HG03159 (cell line): ENCODE results near the gene MSANTD3.
"Not testable (repeated sequence)": the region's sequence is repeated elsewhere in the genome, so short reads cannot be mapped to it uniquely, and the experiment has no call there.

Experiments used
- ATAC-seq: cut with Tn5 transposase; IDR thresholded peaks from one replicate; pipeline ENCODE4 v1.9.1; 2021; ENCODE audit warnings: mild to moderate bottlenecking, moderate library complexity; ENCODE audit not compliant: unreplicated experiment

Gene MSANTD3

DNA sequence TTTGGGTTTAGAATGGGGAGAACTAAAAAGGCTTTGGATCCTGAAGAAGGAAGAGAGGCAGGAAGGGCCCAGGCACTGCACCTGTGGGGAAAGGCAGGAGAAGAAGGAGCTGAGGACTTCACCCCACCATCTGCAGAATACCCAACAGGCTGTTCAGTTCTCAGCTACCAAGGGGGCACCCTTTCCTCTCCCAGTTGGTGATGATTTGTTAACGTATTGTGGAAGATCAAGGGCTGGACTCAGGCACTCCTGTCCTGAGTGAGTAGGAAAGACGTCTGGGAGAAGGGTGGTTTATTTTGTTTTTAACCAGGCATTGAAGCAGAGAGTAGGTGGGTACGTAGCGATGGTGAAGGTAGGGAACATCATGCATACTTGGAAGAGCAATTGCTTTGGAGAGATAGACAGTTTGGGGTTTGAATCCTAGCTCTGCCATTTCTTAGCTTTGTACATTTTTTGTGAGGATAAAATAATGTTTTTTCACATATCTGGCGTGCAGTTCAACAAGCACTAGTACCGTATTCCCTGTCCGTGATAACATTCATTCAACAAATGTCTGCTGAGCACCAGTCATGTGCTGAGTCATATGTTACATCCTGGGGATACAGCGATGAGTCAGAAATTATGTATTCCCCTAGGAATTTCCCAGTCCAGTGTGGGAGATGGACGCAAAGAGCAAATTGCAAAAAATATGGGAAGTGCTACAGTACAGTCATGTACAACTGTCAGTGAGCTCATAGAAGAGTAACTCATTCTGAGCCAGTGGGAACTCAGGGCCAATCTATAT is 2.1 kb downstream of the MSANTD3 start:
- no peak for ATAC-seq

DNA sequence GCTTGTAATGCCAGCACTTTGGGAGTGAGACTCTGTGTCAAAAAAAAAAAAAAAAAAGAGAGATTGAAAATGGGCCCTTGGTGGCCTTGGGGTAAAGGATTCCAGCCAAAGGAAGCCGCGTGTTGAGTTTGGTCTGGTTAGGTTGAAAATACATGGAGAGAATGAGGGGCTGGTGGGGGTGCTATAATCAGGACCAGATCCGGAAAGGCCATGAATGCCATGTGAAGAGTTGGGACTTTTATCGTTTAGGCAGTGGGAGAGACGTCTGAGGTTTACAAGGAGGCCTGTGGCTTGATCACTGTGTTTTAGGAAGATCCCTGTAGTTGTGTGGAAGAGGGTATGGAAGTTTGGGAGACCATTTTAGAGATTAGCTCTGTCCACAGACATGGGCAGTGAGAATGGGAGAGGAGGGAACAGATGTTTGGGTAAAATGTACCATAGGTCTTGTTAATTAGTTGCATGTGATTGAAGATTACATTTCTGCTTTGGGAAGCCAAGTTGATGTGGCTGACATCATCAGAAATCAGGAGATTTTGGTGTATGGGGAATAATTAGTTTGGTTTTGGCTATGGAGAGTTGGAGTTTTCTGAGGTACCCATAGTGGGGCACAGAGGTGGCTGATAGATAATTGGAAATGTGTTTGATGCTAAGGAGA is 3.5 kb downstream of the MSANTD3 start:
- no peak for ATAC-seq

DNA sequence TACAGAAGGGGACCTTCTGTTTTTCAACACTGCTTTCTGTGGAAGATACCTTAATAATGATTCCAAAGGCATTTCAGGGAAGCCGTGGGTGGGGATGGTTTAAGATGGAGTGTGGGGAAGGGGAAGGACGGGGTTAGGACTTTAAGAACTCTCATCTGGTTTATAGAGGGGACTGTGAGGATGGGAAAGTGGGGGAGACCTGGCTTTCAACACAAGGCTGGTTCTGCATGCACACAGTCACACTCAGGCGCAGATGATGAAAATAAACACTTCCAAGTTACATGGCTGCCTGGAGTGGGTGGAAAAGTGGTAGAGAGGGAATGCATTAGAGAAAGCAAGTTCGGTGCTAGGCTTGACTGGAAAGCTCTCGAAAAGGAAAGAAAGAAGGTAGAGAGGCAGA is 4.9 kb downstream of the MSANTD3 start:
- ATAC-seq = no peak

DNA sequence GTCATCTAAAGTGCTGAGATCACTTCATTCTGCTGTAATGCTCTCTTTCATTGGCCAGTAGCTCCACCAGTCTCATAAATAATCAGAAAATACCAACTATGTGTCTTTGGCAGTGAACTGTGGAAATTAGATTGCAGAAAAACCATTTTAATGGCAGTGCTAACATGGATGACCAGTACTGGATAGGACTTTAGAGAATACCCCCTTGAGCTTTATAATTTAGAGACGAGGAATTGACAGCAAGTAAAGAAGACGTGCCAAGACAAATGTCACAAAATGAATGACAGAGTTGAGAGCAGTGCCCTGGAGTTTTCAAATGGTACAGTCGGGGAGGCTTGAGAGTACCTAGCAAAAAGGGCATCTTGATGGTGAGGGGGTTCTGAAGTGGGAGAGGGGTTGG is 5.8 kb downstream of the MSANTD3 start:
- no peak for ATAC-seq

DNA sequence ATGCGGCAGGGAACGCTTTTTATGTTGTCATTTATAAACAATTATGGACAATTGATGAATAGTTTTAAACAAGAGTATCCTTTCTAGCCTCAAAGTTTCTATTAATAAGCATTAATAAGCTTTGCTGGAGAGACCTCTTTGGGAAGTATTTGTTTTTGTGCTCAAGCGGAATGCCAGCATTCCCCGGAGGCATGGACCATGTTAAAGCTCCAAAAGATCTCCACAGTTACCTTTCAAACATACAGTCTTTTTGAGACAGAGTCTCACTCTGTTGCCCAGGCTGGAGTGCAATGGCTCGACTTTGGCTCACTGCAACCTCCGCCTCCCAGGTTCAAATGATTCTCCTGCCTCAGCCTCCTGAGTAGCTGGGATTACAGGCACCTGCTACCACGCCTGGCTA is 9.6 kb downstream of the MSANTD3 start:
- ATAC-seq = no peak

DNA sequence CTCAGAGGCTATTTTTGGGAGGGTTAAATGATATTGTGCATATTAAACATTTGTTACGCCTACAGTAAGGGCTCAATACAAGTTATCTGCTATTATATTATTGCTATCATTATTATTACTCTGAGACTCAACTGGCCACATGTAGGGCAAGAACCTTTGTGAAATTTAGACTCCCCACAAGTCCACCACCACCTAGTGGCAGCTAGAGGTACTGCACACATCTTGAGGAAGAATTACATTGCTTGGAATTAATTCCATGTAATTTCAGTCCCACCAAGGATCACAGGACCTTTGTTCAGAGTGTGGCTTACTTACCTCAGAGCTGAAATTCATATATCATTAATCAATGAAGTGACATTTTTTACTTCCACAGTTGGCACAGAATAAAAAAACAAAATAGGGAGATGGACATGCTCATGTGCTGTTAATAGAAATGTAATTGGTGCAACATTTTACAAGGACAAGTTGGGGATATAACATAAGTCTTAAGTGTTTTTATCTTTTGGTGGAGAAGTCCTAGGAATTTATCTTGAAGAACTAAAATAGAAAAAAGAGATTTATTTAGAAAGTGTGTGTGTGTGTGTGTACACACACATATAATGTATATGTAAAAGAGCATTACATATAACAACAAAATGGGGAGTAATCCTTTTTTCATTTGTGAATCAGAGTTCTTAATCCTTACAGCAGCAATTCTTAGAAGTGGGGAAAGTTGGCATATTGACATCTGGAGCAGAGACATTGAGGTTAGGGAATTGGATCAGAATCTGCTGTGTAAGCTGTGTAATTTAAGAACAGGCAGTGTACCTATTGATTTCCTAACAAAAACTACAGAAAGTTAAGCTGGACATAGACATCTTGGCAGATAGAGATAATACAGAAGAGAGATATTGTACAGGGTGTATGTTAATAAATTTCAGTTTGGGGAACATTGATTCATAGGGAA is 11.2 kb downstream of the MSANTD3 start:
- peak; percentile 76 for ATAC-seq

DNA sequence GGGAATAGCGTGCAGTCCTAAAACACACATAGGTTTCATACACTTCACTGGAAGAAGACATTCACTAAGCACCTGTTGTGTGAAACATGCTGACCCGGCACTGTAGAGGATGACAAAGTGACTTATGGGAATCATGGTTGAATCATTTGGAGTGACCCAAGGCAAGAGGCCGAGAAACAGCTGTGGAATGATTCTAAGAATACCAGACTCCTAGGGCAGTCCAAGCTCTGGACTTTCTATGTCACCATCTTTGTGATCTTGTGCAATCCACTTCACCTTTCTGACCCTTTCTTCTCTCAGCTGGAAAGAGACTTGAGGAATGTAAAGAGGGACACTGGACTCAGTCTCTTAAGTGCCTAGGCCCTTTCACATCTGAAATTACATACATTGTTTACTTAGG is 13.1 kb downstream of the MSANTD3 start:
- ATAC-seq = no peak

DNA sequence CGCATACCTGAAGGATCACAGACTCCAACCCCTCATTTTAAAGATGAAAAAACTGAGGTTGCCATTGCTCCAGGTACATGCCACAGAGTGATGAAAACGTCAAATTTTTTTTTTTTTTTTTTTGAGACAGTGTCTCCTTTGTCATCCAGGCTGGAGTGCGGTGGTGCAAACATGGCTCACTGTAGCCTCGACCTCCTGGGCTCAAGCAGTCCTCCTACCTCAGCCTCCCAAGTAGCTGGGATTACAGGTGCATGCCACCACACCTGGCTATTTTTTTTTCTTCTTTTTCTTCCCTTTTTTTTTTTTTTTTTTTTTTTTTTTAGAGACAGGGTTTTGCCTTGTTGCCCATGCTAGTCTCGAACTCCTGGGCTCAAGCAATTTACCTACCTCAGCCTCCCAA is 13.5 kb downstream of the MSANTD3 start:
- not testable (repeated sequence) for ATAC-seq

DNA sequence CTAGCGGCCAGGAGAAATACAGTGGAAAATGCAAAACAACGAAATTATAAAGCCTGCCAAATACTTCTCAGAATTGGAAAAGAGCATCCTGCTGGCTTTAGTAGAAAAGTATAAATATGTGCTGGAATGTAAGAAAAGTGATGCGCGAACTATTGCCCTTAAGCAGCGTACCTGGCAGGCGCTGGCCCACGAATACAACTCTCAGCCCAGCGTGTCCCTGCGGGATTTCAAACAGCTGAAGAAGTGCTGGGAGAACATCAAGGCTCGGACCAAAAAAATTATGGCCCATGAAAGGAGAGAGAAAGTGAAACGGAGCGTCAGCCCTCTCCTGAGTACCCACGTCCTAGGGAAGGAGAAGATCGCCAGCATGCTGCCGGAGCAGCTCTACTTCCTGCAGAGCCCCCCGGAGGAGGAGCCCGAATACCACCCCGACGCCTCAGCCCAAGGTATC is 15.0 kb downstream of the MSANTD3 start:
- ATAC-seq = no peak

DNA sequence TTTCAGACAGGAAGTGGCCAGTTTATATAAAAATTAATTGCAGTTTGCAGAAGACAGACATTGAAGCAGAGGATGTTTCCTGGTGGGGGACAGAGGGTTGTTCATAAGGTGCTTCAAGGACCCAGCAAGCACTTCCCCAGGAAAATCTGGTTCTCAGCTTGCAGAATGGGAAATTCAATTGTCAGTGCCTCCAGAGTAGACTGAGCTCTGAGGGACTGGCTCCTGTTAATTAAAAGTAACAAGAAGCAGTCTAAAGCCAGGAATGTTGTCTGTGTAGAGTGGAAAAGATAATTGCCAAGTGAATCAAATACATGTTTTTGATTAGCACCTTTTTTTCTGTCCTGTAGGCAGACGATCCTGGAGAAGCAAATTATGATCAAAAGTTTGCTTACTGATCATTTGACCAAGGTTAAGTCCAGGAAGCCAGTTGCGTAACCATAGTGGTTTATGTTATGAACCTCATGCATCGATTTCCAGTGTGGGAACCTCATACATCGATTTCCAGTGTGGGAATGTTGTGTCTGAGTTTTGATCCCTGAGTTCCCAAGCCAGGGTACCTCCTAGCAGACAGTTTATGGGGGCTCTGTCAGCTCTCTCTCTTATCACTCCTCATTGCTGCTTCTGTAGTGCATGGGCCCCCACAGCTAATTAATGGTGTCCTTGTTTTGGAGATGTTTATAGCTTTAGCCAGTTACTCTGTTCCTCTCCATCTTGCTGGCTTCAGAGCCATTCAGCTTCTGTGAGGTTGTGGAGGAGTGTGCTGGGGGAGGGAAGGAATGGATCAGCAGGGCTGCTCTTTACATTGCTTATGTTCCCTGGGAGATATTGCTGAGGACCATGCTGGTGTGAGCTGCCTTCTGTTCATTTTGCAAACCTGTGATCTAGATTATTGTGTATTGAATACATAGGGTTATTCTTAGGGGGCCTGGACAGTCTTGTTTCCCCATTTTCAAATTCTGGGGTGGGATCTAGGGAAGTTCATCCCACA is 17.1 kb downstream of the MSANTD3 start:
- ATAC-seq = no peak

DNA sequence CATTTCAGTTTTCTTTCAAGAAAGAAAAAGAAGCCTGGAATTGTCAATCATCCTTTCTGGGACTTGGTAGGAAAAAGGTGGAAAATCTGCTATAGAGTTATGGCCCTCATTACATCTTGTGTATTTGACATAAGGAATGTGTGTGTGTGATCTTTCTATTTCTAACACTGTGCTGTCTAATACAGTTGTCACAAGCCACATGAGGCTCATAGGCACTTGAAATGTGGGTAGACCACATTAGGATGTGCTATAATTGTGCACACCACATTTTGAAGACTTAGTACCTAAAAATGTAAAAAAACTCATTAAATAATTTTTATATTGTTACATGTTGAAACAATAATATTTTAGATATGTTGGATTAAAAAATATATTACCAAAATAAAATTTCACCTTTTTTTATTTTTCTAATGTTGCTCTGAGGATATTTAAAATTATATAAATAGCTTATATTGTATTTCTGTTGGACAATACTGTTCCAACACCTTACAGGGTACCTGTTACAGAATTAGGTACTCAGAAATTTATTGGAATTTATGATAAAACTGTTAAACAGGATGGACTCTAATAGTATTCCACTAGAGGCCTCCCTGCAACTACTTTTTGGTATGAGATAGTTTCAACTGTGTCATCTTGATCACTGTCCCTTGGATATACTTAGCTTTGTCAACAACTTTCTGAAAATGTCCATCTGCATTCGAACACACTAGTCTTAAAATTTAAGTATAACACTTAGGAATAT is 18.4 kb downstream of the MSANTD3 start:
- ATAC-seq = no peak

DNA sequence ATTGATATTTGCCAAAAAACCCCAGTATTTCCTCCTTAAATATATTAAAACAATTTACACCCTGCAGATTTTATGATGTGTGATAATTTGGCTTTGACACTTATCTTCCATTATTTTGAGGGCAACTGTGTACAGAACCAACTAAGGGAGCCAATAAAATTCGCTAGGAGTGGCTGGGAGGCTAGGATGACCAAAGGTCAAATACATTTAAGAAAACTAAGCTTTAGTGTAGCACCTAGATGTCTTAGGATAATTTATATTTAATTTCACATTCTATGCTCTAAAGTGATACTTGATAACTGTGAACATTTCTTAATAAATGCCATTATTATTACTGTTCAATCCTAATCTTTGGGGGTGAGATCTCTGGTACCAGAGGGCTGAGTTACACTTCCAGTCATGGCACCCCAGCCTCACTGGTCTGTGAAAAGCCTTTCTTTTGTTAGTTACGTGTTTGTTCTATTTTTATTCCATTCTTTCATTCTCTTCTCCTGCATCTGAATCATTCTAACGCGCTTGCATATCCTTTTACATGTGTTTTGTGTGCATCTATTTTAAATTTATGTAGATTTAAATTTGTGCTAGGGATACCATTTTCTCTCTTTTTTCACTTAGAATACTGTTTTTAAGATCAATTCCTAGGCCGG is 19.1 kb downstream of the MSANTD3 start:
- ATAC-seq = no peak

DNA sequence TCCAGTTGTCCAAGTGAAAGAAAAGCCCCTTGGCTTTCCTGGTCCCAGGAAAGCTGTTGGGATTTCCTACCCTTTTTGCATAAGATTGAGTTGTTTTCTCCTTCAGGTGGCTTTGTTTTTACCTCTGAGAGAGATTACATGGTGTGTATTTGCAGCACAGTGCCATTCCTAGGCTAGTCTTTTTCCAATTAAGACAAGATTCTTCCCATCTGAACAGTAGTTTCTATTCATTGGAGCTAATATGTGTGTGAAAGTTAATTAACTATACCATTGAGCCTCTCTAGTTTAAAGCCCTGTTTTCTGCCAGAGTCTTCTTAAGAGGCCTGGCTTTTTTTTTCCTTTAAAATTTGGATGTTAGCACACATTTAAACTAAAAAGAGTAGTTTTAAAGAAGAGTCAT is 20.1 kb downstream of the MSANTD3 start:
- no peak for ATAC-seq

DNA sequence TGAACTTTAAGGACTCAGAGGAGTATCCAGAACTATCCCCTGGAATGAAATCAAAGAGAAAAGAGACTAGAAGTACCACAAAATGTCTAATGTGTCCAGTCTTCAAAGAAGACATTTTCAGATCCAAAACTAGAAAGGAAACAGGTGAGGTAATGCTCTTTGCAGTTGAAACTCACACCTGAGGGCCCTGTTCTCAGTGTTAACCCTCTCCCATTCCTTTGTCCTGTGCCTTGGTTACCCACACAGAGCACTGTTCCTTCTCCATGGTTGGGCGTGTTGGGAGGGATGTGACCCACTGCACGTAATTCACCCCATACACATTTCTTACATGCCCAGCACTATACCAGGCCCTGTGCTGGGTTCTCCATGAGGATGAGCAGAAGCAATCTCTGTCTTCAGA is 21.3 kb downstream of the MSANTD3 start:
- ATAC-seq = no peak

DNA sequence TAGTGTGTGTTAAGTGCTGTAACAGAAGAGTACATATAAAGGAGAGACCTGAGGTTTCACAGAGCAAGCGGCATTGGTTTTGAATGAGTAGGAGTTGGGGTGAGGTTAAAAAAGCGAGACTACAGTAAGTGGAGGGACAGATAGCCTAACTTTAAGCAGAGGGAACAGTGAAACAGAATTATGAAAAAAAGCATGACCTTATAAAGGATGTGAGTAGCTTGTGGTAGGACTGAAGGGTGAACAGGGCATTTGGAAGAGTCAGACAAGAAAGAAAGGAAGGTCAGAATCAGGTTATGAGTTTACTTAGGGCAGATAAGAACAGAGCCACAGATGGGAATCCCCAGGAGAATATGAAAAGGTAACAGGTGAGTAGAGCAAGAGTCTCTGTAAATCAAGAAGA is 22.5 kb downstream of the MSANTD3 start:
- peak; percentile 68 for ATAC-seq

DNA sequence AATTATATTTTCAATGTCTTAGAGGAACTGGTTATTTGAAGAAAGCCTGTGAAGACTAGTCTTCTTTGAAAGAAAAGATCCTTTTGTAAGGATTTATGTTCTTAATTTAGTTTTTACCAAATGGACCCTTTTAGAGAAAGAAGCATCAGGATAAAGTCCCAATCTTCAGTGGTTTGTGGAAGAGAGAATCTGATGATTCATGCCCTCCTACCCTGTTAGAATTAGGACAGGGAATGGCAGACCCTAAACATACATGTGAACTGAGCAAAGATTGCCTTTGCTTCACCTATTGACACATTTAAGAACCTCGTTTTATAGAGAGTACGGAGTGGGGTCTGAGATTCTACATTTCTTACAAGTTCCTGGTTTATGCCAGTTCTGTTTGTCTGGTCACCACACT is 26.0 kb downstream of the MSANTD3 start:
- ATAC-seq = no peak

DNA sequence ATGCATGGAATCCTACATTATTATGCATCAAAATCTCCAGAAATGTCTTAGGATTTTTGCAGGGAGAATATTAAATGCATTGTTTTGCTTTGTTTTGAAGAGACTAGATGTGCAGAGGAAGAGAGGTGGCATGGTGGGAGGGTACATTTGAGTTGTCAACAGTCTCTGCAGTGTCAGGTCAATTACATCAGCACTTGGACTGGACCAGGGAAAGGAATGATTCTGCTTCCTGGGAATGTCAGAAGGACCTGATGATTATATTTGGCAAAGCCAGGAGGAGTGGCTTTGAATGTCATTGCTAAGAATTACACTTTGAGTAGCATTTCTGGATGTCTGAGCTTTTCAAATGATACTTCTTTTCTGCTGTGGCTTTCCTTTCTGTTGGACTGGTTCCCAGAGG is 28.5 kb downstream of the MSANTD3 start:
- ATAC-seq = no peak

DNA sequence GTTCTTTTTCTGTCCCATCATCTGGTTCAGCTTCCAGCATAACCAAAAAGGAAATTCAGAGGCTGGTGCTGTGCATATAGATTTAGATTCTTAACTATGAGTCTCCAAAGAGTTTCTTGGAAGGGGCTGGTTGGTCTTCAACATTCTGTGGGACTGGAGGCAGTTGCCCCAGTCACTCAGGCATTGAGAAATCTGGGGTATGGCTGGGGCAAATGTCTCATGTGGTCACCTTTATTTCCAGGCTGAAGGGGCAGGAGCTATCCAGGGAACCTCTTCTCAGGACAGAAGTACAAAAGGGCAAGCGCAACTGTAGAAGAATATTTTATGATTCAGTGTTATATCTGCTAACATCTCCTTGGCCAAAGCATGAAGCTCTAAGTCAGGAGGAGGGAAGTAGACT is 30.6 kb downstream of the MSANTD3 start:
- ATAC-seq = no peak

DNA sequence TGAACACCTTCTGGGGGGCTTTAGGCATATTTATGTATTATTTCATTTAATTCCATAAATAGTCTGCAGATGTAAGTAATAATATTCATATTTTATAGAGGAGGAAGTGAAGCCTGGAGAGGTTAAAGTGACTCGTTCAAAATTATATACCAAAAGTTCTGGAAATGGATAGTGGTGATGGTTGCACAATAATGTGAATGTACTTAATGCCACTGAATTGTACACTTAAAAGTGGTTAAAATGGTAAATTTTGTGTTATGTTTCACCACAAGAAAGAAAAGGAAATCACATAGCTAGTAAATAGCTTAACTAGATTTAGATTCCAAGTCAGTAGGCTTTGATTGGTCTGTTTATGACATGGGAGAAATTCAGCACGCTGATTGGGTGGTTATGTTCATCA is 33.0 kb downstream of the MSANTD3 start:
- ATAC-seq = no peak
